WTC11 (cell line): Measurements from ENCODE around the gene CTNNA2. TPM values are rescaled to one million over a fixed set of nuclear protein-coding genes. Genes with fewer than 3 reads are reported as not detected.

Experiments used
- ATAC-seq: fragments of 200-7000 bp; cut with Tn5 transposase; 2 replicates; pipeline ENCODE4 v1.10.0; 2021; ENCODE audit warnings: mild to moderate bottlenecking, moderate library complexity
- CTCF ChIA-PET: fragments of 300-600 bp; sonication (Branson Sonifier 250); formaldehyde crosslinking; loops from one replicate; lab custom pipeline; 2021; ENCODE audit warnings: antibody characterized with exemption; lab: Charles Lee
- POLR2A ChIA-PET: fragments of 350-600 bp; sonication (Branson Sonifier 250); formaldehyde crosslinking; loops from one replicate; lab custom pipeline; 2021; ENCODE audit warnings: antibody characterized with exemption; lab: Charles Lee
- DNase-seq: peaks from one replicate; pipeline ENCODE4 v3.0.0; 2021; ENCODE audit warnings: low spot score
- H3K27ac Mint-ChIP-seq: 2 replicates; pipeline ENCODE4 v1.8.0; 2021; ENCODE audit warnings: mixed read lengths
- H3K27me3 Mint-ChIP-seq: 2 replicates; pipeline ENCODE4 v1.8.0; 2021; ENCODE audit warnings: low read depth, mild to moderate bottlenecking, moderate library complexity, mixed read lengths
- H3K36me3 Mint-ChIP-seq: 2 replicates; pipeline ENCODE4 v1.8.0; 2021; ENCODE audit warnings: mixed read lengths
- H3K4me1 Mint-ChIP-seq: 2 replicates; pipeline ENCODE4 v1.8.0; 2022; ENCODE audit warnings: mixed read lengths
- H3K4me3 Mint-ChIP-seq: 2 replicates; pipeline ENCODE4 v1.8.0; 2021; ENCODE audit warnings: mild to moderate bottlenecking, moderate library complexity, mixed read lengths
- H3K9me3 Mint-ChIP-seq: 2 replicates; pipeline ENCODE4 v1.8.0; 2021; ENCODE audit warnings: mixed read lengths
- AR ChIP-seq: fragments of 250-450 bp; sonication (Bioruptor Pico); IDR thresholded peaks from 2 replicates; pipeline ENCODE4 v1.9.0; 2021; ENCODE audit warnings: mild to moderate bottlenecking
- ATF1 ChIP-seq: sonication (generic); formaldehyde crosslinking; IDR thresholded peaks from 2 replicates; pipeline ENCODE4 v1.8.1; 2023; ENCODE audit warnings: mild to moderate bottlenecking, moderate library complexity, missing genetic modification reagents
- CBFB ChIP-seq: sonication (generic); formaldehyde crosslinking; IDR thresholded peaks from 2 replicates; pipeline ENCODE4 v1.8.1; 2022; ENCODE audit warnings: mild to moderate bottlenecking, low read depth, missing genetic modification reagents
- CREB1 ChIP-seq: sonication (generic); formaldehyde crosslinking; IDR thresholded peaks from 2 replicates; pipeline ENCODE4 v1.8.0; 2023; ENCODE audit warnings: mild to moderate bottlenecking, missing genetic modification reagents
- GRHL2 ChIP-seq: fragments of 250-450 bp; sonication (Bioruptor Pico); IDR thresholded peaks from 2 replicates; pipeline ENCODE4 v1.8.0; 2022; ENCODE audit warnings: mild to moderate bottlenecking, moderate library complexity; ENCODE audit not compliant: insufficient replicate concordance, severe bottlenecking
- JAZF1 ChIP-seq: fragments of 250-450 bp; sonication (Bioruptor Pico); IDR thresholded peaks from 2 replicates; pipeline ENCODE4 v1.9.0; 2021; ENCODE audit warnings: moderate library complexity, mild to moderate bottlenecking, inconsistent platforms
- MYBL2 ChIP-seq: sonication (generic); formaldehyde crosslinking; IDR thresholded peaks from 2 replicates; pipeline ENCODE4 v1.8.1; 2023; ENCODE audit warnings: mild to moderate bottlenecking, moderate library complexity, missing genetic modification reagents
- OVOL2 ChIP-seq: fragments of 250-450 bp; sonication (Bioruptor Pico); IDR thresholded peaks from 2 replicates; pipeline ENCODE4 v1.9.0; 2021; ENCODE audit warnings: mild to moderate bottlenecking, borderline replicate concordance
- TEAD4 ChIP-seq: sonication (generic); formaldehyde crosslinking; IDR thresholded peaks from 2 replicates; pipeline ENCODE4 v1.8.0; 2022; ENCODE audit warnings: mild to moderate bottlenecking, missing genetic modification reagents
- ZNF317 ChIP-seq: sonication (generic); formaldehyde crosslinking; IDR thresholded peaks from 2 replicates; pipeline ENCODE4 v1.8.1; 2023; ENCODE audit warnings: low read depth, mild to moderate bottlenecking, moderate library complexity, missing genetic modification reagents, borderline replicate concordance
- ZNF425 ChIP-seq: fragments of 250-450 bp; sonication (Bioruptor Pico); conservative IDR thresholded peaks from 2 replicates; pipeline ENCODE4 v1.9.0; 2021; ENCODE audit warnings: mild to moderate bottlenecking
- total RNA-seq: library from RNA; stranded (reverse); gene quantifications from 3 replicates; pipeline ENCODE4 v1.2.3, GENCODE V29; 2021
- TF ChIP-seq, protein P1 (sequence below): sonication (generic); formaldehyde crosslinking; IDR thresholded peaks from 2 replicates; pipeline ENCODE4 v1.8.1; 2022; ENCODE audit warnings: missing genetic modification reagents, borderline replicate concordance
- TF ChIP-seq, protein P2 (sequence below): sonication (generic); formaldehyde crosslinking; IDR thresholded peaks from 2 replicates; pipeline ENCODE4 v1.8.1; 2022; ENCODE audit warnings: low read depth, missing genetic modification reagents, borderline replicate concordance
- TF ChIP-seq, protein P3 (sequence below): sonication (generic); formaldehyde crosslinking; IDR thresholded peaks from 2 replicates; pipeline ENCODE4 v1.8.0; 2022; ENCODE audit warnings: mild to moderate bottlenecking, missing genetic modification reagents
- TF ChIP-seq, protein P4 (sequence below): sonication (generic); formaldehyde crosslinking; IDR thresholded peaks from 2 replicates; pipeline ENCODE4 v1.8.0; 2023; ENCODE audit warnings: missing genetic modification reagents
- TF ChIP-seq, protein P5 (sequence below): sonication (generic); formaldehyde crosslinking; IDR thresholded peaks from 2 replicates; pipeline ENCODE4 v1.8.1; 2023; ENCODE audit warnings: mild to moderate bottlenecking, moderate library complexity, missing genetic modification reagents

Gene CTNNA2
- total RNA-seq, 1 experiment from 2014 or later = 3.8 TPM

DNA sequence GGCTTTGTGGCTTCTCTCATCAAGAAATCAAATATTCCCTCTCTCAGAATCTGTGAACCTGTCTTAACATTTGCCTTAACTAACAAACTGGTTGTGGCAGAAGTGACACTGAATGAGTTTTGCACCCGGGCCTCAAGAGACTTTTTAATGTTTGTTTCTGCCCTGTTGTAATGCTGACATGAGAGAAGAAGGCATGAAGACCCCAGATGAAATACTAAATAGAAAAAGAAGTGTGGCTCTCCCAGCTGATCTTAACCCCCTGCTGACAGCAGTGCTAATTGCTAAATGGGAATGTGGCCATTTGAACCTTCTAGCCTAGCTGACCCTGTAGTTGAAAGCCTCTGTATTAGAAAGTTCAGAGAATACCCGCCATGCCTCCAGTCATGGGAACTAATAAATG lies 261.2 kb downstream of the CTNNA2 start:
- Mint-ChIP-seq H3K36me3 (no peaks in the 10 kb centered on the region), H3K27me3 (no peaks in the 10 kb centered on the region), H3K4me1 (peaks cover 38% of the 10 kb centered on the region), H3K9me3 (0 out of 2 replicates have a peak, but pooled peaks cover 3% of the 10 kb centered on the region), H3K4me3 (no peak overlapping the region), H3K27ac (no peak overlapping the region)
- TF ChIP-seq, protein P1, sequence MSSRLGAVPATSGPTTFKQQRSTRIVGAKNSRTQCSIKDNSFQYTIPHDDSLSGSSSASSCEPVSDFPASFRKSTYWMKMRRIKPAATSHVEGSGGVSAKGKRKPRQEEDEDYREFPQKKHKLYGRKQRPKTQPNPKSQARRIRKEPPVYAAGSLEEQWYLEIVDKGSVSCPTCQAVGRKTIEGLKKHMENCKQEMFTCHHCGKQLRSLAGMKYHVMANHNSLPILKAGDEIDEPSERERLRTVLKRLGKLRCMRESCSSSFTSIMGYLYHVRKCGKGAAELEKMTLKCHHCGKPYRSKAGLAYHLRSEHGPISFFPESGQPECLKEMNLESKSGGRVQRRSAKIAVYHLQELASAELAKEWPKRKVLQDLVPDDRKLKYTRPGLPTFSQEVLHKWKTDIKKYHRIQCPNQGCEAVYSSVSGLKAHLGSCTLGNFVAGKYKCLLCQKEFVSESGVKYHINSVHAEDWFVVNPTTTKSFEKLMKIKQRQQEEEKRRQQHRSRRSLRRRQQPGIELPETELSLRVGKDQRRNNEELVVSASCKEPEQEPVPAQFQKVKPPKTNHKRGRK (CRISPR knock-in tag) = no peak
- no peak for TF ChIP-seq CREB1 (CRISPR knock-in tag)
- TF ChIP-seq ZNF317 (CRISPR knock-in tag) = no peak
- TF ChIP-seq, protein P2, sequence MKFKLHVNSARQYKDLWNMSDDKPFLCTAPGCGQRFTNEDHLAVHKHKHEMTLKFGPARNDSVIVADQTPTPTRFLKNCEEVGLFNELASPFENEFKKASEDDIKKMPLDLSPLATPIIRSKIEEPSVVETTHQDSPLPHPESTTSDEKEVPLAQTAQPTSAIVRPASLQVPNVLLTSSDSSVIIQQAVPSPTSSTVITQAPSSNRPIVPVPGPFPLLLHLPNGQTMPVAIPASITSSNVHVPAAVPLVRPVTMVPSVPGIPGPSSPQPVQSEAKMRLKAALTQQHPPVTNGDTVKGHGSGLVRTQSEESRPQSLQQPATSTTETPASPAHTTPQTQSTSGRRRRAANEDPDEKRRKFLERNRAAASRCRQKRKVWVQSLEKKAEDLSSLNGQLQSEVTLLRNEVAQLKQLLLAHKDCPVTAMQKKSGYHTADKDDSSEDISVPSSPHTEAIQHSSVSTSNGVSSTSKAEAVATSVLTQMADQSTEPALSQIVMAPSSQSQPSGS (CRISPR knock-in tag) = no peak
- TF ChIP-seq, protein P3, sequence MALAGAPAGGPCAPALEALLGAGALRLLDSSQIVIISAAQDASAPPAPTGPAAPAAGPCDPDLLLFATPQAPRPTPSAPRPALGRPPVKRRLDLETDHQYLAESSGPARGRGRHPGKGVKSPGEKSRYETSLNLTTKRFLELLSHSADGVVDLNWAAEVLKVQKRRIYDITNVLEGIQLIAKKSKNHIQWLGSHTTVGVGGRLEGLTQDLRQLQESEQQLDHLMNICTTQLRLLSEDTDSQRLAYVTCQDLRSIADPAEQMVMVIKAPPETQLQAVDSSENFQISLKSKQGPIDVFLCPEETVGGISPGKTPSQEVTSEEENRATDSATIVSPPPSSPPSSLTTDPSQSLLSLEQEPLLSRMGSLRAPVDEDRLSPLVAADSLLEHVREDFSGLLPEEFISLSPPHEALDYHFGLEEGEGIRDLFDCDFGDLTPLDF (CRISPR knock-in tag) = no peak
- no peak for TF ChIP-seq OVOL2 (CRISPR knock-in tag)
- TF ChIP-seq GRHL2 (CRISPR knock-in tag) = no peak
- TF ChIP-seq JAZF1 (CRISPR knock-in tag) = no peak
- no peak for TF ChIP-seq ZNF425 (CRISPR knock-in tag)
- no peak for TF ChIP-seq TEAD4
- TF ChIP-seq, protein P4, sequence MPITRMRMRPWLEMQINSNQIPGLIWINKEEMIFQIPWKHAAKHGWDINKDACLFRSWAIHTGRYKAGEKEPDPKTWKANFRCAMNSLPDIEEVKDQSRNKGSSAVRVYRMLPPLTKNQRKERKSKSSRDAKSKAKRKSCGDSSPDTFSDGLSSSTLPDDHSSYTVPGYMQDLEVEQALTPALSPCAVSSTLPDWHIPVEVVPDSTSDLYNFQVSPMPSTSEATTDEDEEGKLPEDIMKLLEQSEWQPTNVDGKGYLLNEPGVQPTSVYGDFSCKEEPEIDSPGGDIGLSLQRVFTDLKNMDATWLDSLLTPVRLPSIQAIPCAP (CRISPR knock-in tag) = no peak
- no peak for TF ChIP-seq CBFB (CRISPR knock-in tag)
- TF ChIP-seq, protein P5, sequence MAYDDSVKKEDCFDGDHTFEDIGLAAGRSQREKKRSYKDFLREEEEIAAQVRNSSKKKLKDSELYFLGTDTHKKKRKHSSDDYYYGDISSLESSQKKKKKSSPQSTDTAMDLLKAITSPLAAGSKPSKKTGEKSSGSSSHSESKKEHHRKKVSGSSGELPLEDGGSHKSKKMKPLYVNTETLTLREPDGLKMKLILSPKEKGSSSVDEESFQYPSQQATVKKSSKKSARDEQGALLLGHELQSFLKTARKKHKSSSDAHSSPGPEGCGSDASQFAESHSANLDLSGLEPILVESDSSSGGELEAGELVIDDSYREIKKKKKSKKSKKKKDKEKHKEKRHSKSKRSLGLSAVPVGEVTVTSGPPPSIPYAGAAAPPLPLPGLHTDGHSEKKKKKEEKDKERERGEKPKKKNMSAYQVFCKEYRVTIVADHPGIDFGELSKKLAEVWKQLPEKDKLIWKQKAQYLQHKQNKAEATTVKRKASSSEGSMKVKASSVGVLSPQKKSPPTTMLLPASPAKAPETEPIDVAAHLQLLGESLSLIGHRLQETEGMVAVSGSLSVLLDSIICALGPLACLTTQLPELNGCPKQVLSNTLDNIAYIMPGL (CRISPR knock-in tag) = no peak
- TF ChIP-seq MYBL2 = no peak
- TF ChIP-seq AR = no peak
- no peak for TF ChIP-seq ATF1 (CRISPR knock-in tag)
- POLR2A ChIA-PET = no interaction called here
- DNase-seq = no peak
- no peak for ATAC-seq
- CTCF ChIA-PET = no interaction called here
